ENCODE results near the gene CCDC183.
"Not testable (repeated sequence)": the region's sequence is repeated elsewhere in the genome, so short reads cannot be mapped to it uniquely, and the experiment has no call there.

CCDC183 gene

DNA sequence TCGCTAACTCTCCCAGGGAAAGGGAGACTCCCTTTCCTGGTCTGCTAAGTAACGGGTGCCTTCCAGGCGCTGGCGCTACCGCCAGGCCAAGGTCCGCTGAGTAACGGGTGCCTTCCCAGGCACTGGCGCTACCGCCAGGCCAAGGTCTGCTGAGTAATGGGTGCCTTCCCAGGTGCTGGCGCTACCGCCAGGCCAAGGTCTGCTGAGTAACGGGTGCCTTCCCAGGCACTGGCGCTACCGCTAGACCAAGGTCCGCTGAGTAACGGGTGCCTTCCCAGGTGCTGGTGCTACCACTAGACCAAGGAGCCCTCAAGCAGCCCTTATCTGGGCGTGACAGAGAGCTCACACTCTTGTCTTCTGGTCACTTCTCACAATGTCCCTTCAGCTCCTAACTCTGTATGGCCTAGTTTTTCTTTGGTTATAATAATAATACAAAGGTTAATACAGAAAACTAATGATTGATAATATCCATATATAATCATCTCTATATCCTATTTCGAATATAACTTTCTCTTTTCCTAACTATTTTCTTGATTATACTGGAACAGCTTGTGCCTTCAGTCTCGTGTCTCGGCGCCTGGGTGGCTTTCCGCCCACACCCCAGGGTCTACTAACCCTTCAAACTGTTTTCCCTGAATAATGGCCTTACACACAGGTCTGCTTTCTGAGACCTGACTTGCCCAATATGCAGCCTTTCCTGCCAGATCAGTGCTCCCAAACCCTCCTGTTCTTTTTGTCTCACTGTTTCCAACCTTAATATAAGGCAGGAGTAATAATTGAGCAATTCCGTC, 10.4 kb upstream of the CCDC183 start:
- not testable (repeated sequence) for DNase-seq (ENCODE audit: low read depth)

DNA sequence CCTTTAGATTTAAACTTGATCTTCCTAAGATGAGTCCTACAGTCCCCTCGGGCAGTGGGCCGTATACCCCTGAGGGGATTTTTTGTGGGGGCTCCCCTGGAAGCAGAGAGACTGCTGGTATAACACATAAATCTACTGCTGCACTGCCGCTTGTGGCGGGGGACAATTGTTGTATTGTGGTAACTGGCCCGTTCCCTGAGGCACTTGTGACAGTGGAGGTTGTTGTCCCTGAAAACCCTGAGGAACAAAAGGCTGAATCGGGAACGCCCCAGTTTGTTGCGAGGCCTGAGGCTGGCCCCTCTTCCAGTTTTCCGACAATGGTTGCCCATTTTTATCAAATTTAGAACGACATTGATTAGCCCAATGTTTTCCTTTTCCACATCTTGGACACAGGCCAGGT, 9.7 kb upstream of the CCDC183 start:
- no peak for DNase-seq (ENCODE audit: low read depth)

DNA sequence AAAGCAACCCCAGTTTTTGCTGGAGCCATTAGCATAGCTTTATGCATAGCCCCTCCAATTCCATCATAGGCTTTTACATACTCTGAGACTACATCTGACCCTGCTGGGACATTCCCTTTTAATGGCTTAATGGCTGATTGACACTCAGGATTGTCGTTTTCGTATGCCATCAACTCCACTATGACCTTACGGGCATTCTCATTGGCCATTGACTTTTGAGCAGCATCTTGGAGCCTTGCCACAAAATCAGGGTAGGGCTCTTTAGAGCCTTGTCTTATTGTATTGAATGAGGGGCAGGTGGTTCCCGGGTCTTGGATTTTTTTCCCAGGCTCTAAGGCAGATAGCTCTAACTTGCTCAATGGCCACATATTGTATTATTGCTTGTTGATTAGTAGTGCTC, 9.2 kb upstream of the CCDC183 start:
- DNase-seq (ENCODE audit: low read depth) = not testable (repeated sequence)

DNA sequence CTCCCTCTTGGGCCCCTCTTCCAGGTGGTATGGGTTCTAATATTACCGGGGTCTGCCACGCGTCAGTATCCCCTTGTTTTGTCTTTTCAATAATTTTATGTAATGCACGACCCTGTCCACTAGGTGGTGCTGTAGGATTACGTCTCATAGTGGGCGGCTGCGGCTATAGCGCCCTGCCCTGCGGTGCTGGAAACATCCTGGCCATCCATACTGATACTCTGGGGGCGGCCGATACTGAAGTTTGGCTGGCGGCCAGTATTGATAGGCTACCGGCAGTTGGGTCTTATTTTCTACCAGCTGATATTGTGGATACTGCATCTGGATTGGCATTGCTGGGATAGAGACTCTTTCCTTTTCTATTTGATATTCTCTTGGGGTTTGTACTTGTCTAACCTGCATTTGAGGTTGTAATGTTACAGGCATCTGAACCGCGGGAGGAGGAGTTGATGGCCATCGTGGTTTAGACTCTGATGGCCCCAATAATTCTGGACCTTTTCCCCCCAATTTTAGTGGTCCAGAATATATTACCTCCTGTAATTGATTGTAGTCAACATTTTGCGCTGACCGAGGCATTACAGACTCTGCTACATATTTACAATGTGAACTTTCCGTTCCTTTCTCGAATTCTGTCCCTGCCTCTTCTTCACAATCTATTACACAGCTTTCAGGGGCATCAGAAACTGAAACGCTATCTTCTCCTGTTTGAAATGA, 8.3 kb upstream of the CCDC183 start:
- peak; percentile 48 for DNase-seq (ENCODE audit: low read depth)

DNA sequence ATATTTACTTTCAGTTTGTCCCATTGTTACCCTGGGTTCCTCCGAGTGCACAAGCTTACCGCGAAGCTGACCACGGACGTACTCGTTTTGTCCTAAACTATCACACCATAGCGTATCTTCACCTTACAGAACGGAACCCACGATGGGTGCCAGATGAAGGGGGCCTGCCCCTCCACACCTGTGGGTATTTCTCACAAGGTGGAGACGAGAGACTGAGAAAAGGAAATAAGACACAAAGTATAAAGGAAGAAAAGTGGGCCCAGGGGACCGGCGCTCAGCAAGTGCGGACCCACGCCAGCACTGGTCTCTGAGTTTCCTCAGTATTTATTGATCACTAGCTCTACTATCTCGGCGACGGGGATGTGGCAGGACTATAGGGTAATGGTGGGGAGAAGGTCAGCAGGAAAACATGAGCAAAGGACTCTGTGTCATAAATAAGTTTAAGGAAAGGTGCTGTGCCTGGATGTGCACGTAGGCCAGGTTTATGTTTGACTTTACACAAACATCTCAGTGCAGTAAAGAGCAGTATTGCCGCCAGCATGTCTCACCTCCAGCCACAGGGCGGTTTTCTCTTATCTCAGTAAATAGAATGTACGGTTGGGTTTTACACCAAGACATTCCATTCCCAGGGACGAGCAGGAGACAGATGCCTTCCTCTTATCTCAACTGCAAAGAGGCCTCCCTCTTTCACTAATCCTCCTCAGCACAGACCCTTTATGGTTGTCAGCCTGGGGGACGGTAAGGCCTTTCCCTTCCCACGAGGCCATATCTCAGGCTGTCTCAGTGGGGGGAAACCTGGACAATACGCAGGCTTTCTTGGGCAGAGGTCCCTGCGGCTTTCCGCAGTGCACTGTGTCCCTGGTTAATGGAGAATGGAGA, 7.3 kb upstream of the CCDC183 start:
- DNase-seq (ENCODE audit: low read depth) = peak; percentile 96

DNA sequence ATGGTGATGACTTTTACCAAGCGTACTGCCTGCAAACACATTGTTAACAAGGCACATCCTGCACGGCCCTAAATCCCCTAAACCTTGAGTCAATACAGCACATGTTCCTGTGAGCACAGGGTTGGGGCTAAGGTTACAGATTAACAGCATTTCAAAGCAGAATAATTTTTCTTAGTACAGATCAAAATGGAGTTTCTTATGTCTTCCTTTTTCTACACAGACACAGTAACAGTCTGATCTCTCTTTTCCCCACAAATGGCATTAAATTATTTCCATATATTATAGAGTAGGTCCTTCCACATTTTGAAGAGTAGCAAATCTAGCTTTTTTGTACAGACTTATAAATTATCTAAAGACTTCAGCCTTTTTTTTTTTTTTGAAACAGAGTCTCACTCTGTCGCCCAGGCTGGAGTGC, 6.6 kb upstream of the CCDC183 start:
- DNase-seq (ENCODE audit: low read depth) = no peak

DNA sequence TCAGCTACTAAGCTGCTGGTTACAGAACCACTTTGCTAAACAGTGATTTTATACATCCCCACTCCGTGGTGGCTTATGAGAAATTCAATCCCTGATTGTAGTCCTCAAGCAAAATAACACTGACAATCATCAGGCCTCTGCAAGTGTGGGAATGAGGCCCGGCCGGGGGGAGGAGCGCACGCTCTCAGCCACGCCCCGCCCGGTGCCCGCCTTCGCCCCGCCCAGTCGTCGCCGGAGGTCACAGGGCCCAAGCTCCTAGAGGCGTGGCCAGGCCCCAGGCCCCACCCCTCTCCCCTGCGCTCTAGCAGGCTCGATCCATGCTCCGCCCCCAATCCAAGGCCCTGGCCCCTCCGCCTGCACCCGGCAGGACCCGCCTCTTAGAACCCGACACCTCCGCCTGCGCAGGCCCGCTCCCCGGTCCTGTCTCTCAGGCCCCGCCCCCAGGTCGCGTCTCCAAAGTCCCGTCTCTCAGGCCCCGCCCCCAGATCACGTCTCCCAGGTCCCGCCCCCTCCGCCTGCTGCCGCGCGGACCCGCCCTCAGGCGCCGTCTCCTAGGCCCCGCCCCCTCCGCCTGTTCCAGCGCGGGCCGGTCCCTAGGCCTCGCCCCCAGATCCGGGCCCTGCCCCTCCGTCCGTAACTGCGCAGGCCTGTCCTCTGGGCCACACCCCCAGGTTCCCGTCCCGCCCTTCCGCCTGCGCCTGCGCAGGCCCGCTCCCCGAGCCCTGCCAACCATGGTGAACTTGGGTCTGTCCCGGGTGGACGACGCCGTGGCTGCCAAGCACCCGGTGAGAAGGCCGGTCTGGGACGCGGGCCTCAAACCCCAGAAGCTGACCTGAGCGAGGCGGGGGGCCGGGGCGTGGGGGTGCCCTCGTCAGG, 5.3 kb upstream of the CCDC183 start, which contains the start of gene TMEM141:
Gene TMEM141 (plus strand): TSS at position 705 of the 876 bp plus-strand sequence. CDS start 27 bp downstream, at position 732.
- DNase-seq (ENCODE audit: low read depth) = peak; percentile 99

DNA sequence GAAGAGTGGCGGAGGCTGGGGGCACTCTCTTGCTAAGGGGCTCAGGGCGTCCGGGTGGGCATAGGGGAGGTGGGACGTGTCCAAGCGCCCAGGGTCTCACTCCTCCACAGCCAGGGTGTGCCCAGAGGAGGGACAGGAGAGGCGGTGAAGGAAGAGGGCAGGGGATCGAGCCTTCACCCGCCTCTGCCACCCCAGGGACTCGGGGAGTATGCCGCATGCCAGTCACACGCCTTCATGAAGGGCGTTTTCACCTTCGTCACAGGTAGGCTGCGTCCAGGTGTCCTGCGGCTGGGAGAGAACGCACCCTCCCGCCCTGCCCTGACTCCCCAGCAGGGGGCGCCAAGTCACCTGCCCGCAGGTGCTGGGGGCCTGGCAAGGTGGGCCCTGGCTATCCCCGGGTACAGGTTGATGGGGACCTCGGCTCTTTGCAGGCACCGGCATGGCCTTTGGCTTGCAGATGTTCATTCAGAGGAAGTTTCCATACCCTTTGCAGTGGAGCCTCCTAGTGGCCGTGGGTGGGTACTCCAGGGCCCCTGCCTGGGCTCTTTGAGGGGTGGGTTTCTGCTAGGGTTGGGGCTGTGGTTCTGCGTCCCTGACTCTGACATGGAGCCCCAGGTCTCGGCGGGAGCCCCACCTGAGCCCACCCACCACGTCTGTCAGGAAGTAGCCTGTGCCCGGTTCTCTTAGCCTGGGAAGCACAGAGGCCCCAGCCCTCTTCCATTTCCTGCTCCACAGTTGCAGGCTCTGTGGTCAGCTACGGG, 4.4 kb upstream of the CCDC183 start:
- peak; percentile 46 for DNase-seq (ENCODE audit: low read depth)

DNA sequence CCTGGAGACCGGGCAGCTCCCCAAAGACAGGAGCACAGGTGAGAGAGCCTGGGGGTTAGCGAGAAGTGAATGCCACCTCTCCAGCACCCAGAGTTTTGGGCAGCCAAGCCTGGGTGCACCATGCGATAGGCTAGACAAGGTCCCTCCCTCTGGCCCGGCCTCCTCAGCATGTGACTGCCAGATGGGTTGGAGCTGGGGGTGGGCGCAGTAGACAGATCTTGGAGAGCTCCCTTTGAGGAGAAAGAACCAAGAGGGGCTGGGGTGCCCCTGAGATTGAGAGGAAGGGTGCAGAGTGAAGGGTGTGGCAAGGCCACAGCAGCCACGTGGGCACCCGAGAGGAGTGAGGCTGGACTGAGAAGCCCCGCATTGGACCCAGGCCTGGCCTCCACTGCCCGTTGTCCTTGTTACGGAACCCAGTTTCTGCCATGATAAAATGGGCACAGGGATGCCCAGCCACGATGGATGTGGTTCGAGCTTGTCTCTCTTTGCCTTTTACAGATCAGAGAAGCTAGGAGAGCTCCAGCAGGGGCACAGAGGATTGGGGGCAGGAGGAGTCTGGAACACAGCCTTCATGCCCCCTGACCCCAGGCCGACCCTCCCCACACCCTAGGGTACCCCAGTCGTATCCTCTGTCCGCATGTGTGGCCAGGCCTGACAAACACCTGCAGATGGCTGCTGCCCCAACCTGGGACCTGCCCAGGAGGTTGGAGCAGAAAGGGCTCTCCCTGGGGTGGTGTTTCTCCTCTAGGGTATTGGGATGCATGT, 3.6 kb upstream of the CCDC183 start:
- DNase-seq (ENCODE audit: low read depth) = peak; percentile 52

DNA sequence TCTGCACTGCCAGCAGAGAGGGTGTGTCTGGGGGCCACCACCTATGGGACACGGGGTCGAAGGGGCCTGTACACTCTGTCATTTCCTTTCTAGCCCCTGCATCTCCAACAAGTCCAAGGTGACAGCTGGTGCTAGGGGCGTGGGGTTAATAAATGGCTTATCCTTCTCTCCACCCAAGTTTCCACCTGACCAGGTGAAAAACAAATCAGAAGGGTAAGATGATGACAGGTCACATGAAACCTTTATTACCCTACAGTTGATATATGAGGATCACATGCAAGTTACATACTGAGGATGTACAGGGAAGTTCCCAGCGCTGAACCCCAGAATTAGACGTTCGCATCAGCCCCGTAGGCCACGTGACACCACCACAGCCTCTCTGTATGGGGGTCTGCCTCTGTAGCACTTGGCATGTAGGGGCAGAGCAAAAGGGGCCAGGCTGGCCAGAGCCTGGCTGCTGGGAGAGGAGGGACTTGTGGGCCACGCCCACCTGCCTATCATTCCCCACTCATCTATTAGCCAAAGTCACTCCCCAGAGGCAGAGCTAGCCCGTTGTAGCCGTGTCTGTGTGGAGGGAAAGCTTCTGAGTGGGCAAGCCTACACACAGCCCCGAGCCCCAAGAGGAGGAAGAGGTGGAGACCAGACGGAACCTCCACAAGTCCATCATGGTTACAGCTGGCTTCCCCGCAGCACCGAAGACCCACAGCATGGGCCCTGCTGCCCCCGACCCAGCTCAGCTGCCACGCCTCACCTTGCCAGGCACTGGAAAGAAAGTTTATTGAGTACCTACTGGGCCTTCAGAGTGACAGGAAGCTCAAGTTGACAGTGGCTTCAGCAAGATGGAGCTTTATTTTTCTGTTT, 2.8 kb upstream of the CCDC183 start:
- DNase-seq (ENCODE audit: low read depth) = peak; percentile 78

DNA sequence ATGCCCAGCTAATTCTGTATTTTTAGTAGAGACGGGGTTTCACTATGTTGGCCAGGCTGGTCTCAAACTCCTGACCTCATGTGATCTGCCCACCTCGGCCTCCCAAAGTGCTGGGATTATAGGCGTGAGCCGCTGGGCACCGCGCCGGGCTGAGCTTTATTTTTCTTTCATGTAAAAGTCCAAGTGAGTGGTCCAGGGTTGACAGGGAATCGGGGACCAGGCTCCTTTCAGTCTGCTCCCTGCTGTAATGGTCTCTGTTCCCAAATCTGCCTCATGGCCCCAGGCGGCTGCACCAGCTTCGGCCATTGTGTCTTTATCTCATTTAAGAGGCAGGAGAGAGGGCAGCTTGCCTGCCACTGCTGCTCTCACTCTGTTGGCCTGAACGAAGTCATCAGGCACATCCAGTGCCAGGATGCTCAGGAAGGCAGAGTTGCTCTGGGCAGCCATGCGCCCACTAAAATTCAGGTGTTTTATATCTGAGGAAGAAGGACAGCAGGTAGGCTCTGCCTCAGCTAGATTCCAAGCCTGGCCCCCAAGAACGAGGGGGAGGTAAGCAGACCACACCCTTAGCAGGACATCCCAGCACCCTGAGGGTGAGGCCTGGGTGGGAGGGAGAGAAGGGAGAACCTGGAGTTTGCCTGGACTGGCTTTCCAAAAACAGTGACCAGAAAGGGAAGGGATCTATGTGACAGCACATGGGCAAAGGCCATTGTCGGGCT, 1.7 kb upstream of the CCDC183 start:
- DNase-seq (ENCODE audit: low read depth) = no peak

DNA sequence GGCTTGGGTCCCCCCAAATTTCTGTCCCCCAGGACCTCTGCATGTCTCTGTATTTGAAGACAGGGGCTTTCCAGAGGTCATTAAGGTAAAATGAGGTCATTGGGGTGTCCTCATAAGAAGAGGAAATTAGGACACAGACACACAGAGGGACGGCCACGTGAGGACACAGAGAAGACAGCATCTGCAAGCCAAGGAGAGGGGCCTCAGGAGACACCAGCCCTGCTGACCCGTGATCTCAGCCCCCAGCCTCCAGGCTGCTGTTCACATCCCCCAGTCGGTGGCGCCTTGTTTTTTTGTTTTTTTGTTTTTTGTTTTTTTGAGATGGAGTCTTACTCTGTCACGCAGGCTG, 1.2 kb upstream of the CCDC183 start:
- DNase-seq (ENCODE audit: low read depth) = no peak

DNA sequence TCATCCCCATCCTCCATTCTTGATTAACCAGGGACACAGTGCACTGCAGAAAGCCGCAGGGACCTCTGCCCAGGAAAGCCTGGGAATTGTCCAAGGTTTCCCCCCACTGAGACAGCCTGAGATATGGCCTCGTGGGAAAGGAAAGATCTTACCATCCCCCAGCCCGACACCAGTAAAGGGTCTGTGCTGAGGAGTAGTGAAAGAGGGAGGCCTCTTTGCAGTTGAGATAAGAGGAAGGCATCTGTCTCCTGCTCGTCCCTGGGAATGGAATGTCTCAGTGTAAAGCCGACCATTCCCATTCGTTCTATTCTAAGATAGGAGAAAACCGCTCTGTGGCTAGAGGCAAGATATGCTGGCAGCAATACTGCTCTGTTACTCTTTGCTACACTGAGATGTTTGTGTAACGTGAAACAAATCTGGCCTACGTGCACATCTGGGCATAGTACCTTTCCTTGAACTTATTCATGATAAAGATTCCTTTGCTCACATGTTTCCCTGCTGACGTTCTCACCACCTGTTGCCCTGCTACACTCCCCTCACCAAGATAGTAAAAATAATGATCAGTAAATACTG, 723 bp downstream of the CCDC183 start:
- DNase-seq (ENCODE audit: low read depth) = peak; percentile 99

DNA sequence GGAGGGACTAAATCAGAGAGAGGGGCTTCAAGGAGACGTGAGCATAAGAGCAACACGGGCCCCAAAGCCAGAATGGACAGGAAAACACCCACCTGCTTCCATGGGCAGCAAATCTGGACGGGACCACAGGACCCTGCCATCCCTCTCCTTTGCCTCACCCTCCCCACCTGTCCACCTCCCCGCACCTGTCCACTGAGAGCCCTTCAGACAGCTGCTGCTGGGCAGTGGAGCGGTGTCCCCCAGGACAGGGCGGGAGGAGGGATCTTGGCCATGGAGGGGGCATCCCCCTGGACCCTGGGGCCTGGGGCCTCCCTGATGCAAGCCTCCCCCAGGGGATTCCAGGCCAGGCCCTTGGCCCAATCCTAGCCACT, 2.6 kb downstream of the CCDC183 start:
- DNase-seq (ENCODE audit: low read depth) = no peak

DNA sequence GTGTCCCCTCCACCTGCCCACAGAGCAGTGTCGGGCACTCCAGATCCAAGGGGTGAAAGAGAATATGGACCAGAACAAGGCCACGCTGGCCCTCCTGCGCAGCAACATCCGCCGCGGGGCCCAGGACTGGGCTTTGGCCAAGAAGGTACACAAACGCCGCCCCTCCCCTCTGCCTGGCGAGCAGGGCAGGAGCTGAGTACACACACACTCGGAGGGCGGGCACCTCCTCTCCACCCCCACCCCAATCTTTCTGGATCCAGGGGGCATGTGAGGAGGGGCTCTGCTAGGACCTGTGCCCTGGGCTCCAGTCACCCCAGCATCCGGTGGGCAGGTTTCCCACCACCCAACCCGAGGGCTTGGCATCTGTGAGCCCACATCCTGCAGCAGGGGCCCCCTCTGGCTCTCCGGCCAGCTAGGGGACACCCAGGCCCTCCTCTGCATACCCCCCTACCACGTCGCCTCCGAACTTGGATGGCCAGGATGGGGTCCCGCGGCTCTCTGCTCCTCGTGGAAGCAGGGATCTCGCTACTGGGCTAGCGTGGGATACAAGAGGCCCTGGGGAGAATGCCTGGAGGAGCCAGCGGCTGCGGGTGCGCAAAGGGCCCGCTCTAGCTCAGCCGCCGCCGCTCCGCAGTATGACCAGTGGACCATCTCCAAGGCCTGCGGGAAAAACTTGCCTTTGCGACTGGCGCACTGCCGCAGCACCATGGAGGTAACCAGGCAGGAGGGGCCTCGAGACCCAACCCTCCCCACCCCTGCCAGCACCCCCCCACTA, 3.1 kb downstream of the CCDC183 start:
- DNase-seq (ENCODE audit: low read depth) = no peak

DNA sequence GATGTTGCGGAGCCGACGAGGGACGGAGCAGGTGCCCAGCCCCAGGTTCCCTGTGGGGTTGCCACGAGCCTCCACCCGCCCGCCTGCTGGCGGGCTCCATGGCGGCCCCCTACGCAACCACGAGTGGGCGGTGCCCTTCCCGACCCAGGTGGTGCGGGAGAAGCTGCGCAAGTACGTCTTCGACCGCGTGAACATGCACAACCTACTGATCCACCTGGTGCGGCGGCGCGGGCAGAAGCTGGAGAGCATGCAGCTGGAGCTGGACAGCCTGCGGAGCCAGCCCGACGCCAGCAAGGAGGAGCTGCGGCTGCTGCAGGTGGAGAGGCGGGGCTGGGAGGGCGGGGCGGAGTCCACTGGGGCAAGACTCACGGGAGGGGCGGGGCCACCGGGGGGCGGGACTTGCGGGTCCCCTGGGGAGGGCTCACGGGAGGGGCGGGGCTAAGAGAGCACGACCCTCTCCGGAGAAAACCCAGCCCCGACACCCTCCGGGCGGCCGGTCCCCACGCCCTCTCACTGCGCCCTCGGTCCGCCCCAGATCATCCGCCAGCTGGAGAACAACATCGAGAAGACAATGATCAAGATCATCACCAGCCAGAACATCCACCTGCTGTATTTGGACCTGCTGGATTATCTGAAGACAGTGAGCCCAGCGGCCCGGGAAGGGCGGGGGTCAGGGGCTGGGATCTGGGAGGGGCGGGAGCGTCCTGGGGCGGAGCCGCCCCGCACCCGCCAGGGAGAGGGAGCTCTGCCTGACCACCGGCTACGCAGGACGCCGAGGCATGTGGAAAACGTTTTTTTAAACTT, 3.9 kb downstream of the CCDC183 start:
- DNase-seq (ENCODE audit: low read depth) = peak; percentile 87
